Tibial nerve (tissue), 4 donors: ENCODE results near the gene ABLIM3. TPM values are rescaled to one million over a fixed set of nuclear protein-coding genes. Genes with fewer than 3 reads are reported as not detected.
A peak's percentile ranks its signal among the peaks of the same experiment; 100 is the strongest.

ENCODE experiments used
- DNase-seq, 2 donors: peaks; one replicate each; pipeline ENCODE4 v3.0.0-alpha.2; 2019; ENCODE audit warnings: low spot score in 2 of 2
- H3K27ac ChIP-seq, 4 donors: fragments of 200-600 bp; sonication (generic) in 3 of 4; one replicate each; pipeline ENCODE4 v1.5.1; 2017 to 2019; ENCODE audit warnings: mild to moderate bottlenecking in 1 of 4
- H3K27me3 ChIP-seq, 2 donors: fragments of 200-600 bp; sonication (generic) in 1 of 2; one replicate each; pipeline versions ENCODE4 v1.5.1 to v1.6.0; 2017 to 2019
- H3K36me3 ChIP-seq, 3 donors: fragments of 200-600 bp; sonication (generic); one replicate each; pipeline ENCODE4 v1.5.1; 2018 to 2019
- H3K4me1 ChIP-seq, 4 donors: fragments of 200-600 bp; sonication (generic) in 3 of 4; one replicate each; pipeline ENCODE4 v1.5.1; 2017 to 2019
- H3K4me3 ChIP-seq, 4 donors: fragments of 200-600 bp; sonication (generic) in 3 of 4; one replicate each; pipeline ENCODE4 v1.5.1; 2017 to 2019; ENCODE audit warnings: mild to moderate bottlenecking in 1 of 4, moderate library complexity in 1 of 4
- H3K9me3 ChIP-seq, 4 donors: fragments of 200-600 bp; sonication (generic) in 3 of 4; one replicate each; pipeline ENCODE4 v1.5.1; 2017 to 2019
- CTCF ChIP-seq, 5 experiments: fragments of 200-600 bp in 3 of 5; fragments of 450-650 bp in 2 of 5; sonication (generic) in 3 of 5; IDR thresholded peaks; one replicate each; pipeline ENCODE4 v1.5.1; 2016 to 2019; ENCODE audit warnings: antibody characterized with exemption in 5 of 5, mild to moderate bottlenecking in 3 of 5, moderate library complexity in 2 of 5
- EP300 ChIP-seq, 2 donors: sonication (generic); formaldehyde crosslinking; IDR thresholded peaks; one replicate each; pipeline ENCODE4 v1.6.1; 2017; ENCODE audit warnings: antibody characterized with exemption in 2 of 2, mild to moderate bottlenecking in 1 of 2
- POLR2A ChIP-seq, 2 donors: fragments of 450-650 bp; IDR thresholded peaks; one replicate each; pipeline ENCODE4 v1.6.1; 2017; ENCODE audit warnings: antibody characterized with exemption in 2 of 2, mild to moderate bottlenecking in 2 of 2, moderate library complexity in 2 of 2
- WGBS, 2 donors: methylation state at CpG; one replicate each; pipeline ENCODE4 v1.1.5; 2018; 5-methylcytosine and 5-hydroxymethylcytosine counted together
- total RNA-seq, 4 donors: library from RNA; depleted of rRNA; stranded (reverse); fragments of >200 nt; gene quantifications; one replicate each; pipeline ENCODE4 v1.1.0, GENCODE V29; 2016

The ABLIM3 gene
- total RNA-seq, 4 donors from 2014 or later = 50.3 to 75.3 (median 52.3) TPM

GRCh38 chr5:149284501-149284900 lies 143.2 kb downstream of the ABLIM3 start:
- Histone ChIP-seq H3K4me1 (peaks cover 0 to 74% (median 9%) of the 10 kb centered on the region in 4 donors), H3K36me3 (no peaks in the 10 kb centered on the region), H3K4me3 (no peak overlapping the region), H3K27ac (peak overlapping the region; percentile 24 to 81 (median 58)), H3K27me3 (no peaks in the 10 kb centered on the region), H3K9me3 (no peaks in the 10 kb centered on the region)
- WGBS, 2 donors = 47 to 61% methylated on average over 5 of the region's 5 CpGs
- TF ChIP-seq POLR2A (IDR thresholded peaks at IDR 0.05) = no peak
- peak; percentile 19 to 90 for TF ChIP-seq EP300 (IDR thresholded peaks at IDR 0.05)
- no peak for TF ChIP-seq CTCF (IDR thresholded peaks at IDR 0.05)
- DNase-seq = peak; percentile 67 to 88

GRCh38 chr5:149285153-149285552 lies 143.9 kb downstream of the ABLIM3 start:
- peaks cover 0 to 74% (median 10%) of the 10 kb centered on the region in 4 donors for H3K4me1 ChIP-seq

GRCh38 chr5:149288436-149288835 lies 147.1 kb downstream of the ABLIM3 start:
- Histone ChIP-seq H3K4me3 (no peak overlapping the region), H3K36me3 (no peaks in the 10 kb centered on the region), H3K27me3 (no peaks in the 10 kb centered on the region), H3K27ac (peak overlapping the region; percentile 17 to 78 (median 48)), H3K9me3 (no peaks in the 10 kb centered on the region), H3K4me1 (peaks cover 0 to 47% (median 10%) of the 10 kb centered on the region in 4 donors)
- WGBS, 2 donors = 48 to 51% methylated on average over 8 of the region's 8 CpGs
- DNase-seq = no peak
- TF ChIP-seq POLR2A (IDR thresholded peaks at IDR 0.05) = no peak
- TF ChIP-seq CTCF (IDR thresholded peaks at IDR 0.05) = no peak
- TF ChIP-seq EP300 (IDR thresholded peaks at IDR 0.05) = peak in 1 of 2 donors; percentile 22

More at GRCh38 chr5:149285153-149285552, 143.9 kb downstream of the ABLIM3 start:
- Histone ChIP-seq H3K27me3 (no peaks in the 10 kb centered on the region), H3K36me3 (no peaks in the 10 kb centered on the region), H3K9me3 (no peaks in the 10 kb centered on the region), H3K27ac (peak overlapping the region; percentile 24 to 81 (median 58)), H3K4me3 (no peak overlapping the region)
- no peak for DNase-seq
- no peak for TF ChIP-seq CTCF (IDR thresholded peaks at IDR 0.05)
- no peak for TF ChIP-seq POLR2A (IDR thresholded peaks at IDR 0.05)
- TF ChIP-seq EP300 (IDR thresholded peaks at IDR 0.05) = no peak
- WGBS, 2 donors = 85 to 87% methylated on average over 1 of the region's 1 CpG

GRCh38 chr5:149289301-149289700 lies 148.0 kb downstream of the ABLIM3 start:
- no peak overlapping the region for H3K4me3 ChIP-seq
- H3K36me3 ChIP-seq = no peaks in the 10 kb centered on the region
- 16 to 17% methylated on average over 7 of the region's 7 CpGs for WGBS, 2 donors
- no peaks in the 10 kb centered on the region for H3K9me3 ChIP-seq
- DNase-seq = no peak
- TF ChIP-seq EP300 (IDR thresholded peaks at IDR 0.05) (peak in 1 of 2 donors; percentile 6), CTCF (IDR thresholded peaks at IDR 0.05) (no peak)
- H3K27ac ChIP-seq = peak overlapping the region in 2 of 4 donors; percentile 39 to 73
- no peaks in the 10 kb centered on the region for H3K27me3 ChIP-seq
- H3K4me1 ChIP-seq = peaks cover 0 to 38% (median 10%) of the 10 kb centered on the region in 4 donors

GRCh38 chr5:149294872-149295829 lies 153.9 kb downstream of the ABLIM3 start:
- Histone ChIP-seq H3K9me3 (no peaks in the 10 kb centered on the region), H3K4me1 (peaks cover 0 to 42% (median 2%) of the 10 kb centered on the region in 4 donors), H3K27ac (no peak overlapping the region), H3K27me3 (no peaks in the 10 kb centered on the region), H3K36me3 (peaks cover 0 to 13% (median 0%) of the 10 kb centered on the region in 3 donors), H3K4me3 (no peak overlapping the region)
- 61 to 66% methylated on average over 10 of the region's 10 CpGs for WGBS, 2 donors
- no peak for DNase-seq
- no peak for TF ChIP-seq EP300 (IDR thresholded peaks at IDR 0.05)
- TF ChIP-seq CTCF (IDR thresholded peaks at IDR 0.05) = no peak
- no peak for TF ChIP-seq POLR2A (IDR thresholded peaks at IDR 0.05)
